Jurkat, Clone E6-1 (cell line): ENCODE results near the gene MMAA.
"Not testable (repeated sequence)": the region's sequence is repeated elsewhere in the genome, so short reads cannot be mapped to it uniquely, and the experiment has no call there.

Experiments used
- DNase-seq: peaks from one replicate; pipeline ENCODE4 v3.0.0-alpha.2; 2011; ENCODE audit warnings: low read depth, low spot score
- H3K4me3 ChIP-seq: 2 replicates; pipeline ENCODE4 v1.5.1; 2011; ENCODE audit warnings: mild to moderate bottlenecking, low read length, control low read depth, moderate library complexity

The MMAA gene

GRCh38 chr4:145625677-145626622, 6.8 kb downstream of the MMAA start:
- no peak for DNase-seq
- H3K4me3 ChIP-seq = no peak overlapping the region

- no peak for DNase-seq
- no peak overlapping the region for H3K4me3 ChIP-seq
Measured at GRCh38 chr4:145626623-145626982, 7.4 kb downstream of the MMAA start.

- no peak overlapping the region for H3K4me3 ChIP-seq
- peak; percentile 27 for DNase-seq
Measured at GRCh38 chr4:145635117-145635516, 15.9 kb downstream of the MMAA start.

GRCh38 chr4:145635630-145636029, 16.4 kb downstream of the MMAA start:
- DNase-seq = no peak
- no peak overlapping the region for H3K4me3 ChIP-seq

- no peak overlapping the region for H3K4me3 ChIP-seq
- no peak for DNase-seq
Measured at GRCh38 chr4:145639186-145639698, 20.1 kb downstream of the MMAA start.

GRCh38 chr4:145640236-145640635, 21.1 kb downstream of the MMAA start:
- DNase-seq, H3K4me3 ChIP-seq: not testable (repeated sequence)

- H3K4me3 ChIP-seq = no peak overlapping the region
- no peak for DNase-seq
Measured at GRCh38 chr4:145643295-145643694, 24.1 kb downstream of the MMAA start.

- no peak overlapping the region for H3K4me3 ChIP-seq
- DNase-seq = no peak
Measured at GRCh38 chr4:145644699-145645098, 25.5 kb downstream of the MMAA start.

GRCh38 chr4:145656156-145656555, 37.0 kb downstream of the MMAA start:
- H3K4me3 ChIP-seq = no peak overlapping the region
- DNase-seq = no peak

- H3K4me3 ChIP-seq = no peak overlapping the region
- no peak for DNase-seq
Measured at GRCh38 chr4:145660064-145660463, 40.9 kb downstream of the MMAA start.

GRCh38 chr4:145663194-145663593, 44.0 kb downstream of the MMAA start:
- no peak overlapping the region for H3K4me3 ChIP-seq
- DNase-seq = no peak

GRCh38 chr4:145665773-145666172, 46.6 kb downstream of the MMAA start:
- no peak for DNase-seq
- no peak overlapping the region for H3K4me3 ChIP-seq

- H3K4me3 ChIP-seq = no peak overlapping the region
- no peak for DNase-seq
Measured at GRCh38 chr4:145670422-145670821, 51.2 kb downstream of the MMAA start.

- no peak for DNase-seq
- H3K4me3 ChIP-seq = no peak overlapping the region
Measured at GRCh38 chr4:145679520-145679919, 60.3 kb downstream of the MMAA start.

- no peak for DNase-seq
- H3K4me3 ChIP-seq = no peak within 1 kb of the TSS
Measured at GRCh38 chr4:145679991-145680455, 60.8 kb downstream of the MMAA start, which contains the start of gene C4orf51. C4orf51 (plus strand) TSS chr4:145680146; CDS start chr4:145680204, 58 bp downstream.

GRCh38 chr4:145680902-145681301, 61.7 kb downstream of the MMAA start:
- H3K4me3 ChIP-seq = no peak overlapping the region
- no peak for DNase-seq

- DNase-seq = no peak
- H3K4me3 ChIP-seq = no peak overlapping the region
Measured at GRCh38 chr4:145681518-145681917, 62.3 kb downstream of the MMAA start.

GRCh38 chr4:145681956-145682355, 62.8 kb downstream of the MMAA start:
- no peak overlapping the region for H3K4me3 ChIP-seq
- no peak for DNase-seq

GRCh38 chr4:145686991-145687390, 67.8 kb downstream of the MMAA start:
- H3K4me3 ChIP-seq = no peak overlapping the region
- DNase-seq = no peak

- no peak overlapping the region for H3K4me3 ChIP-seq
- DNase-seq = no peak
Measured at GRCh38 chr4:145690610-145691009, 71.4 kb downstream of the MMAA start.

GRCh38 chr4:145691416-145691815, 72.2 kb downstream of the MMAA start:
- H3K4me3 ChIP-seq, DNase-seq: not testable (repeated sequence)
